Activated CD8-positive, alpha-beta memory T cell treated with anti-CD3 and anti-CD28 coated beads for 24 hours (primary cell): ENCODE results near the gene COQ4.
A peak's percentile ranks its signal among the peaks of the same experiment; 100 is the strongest.
"Not testable (repeated sequence)": the region's sequence is repeated elsewhere in the genome, so short reads cannot be mapped to it uniquely, and the experiment has no call there.

Experiments used
- DNase-seq: peaks from one replicate; pipeline ENCODE4 v3.0.0-alpha.2; 2020

COQ4 gene

DNA sequence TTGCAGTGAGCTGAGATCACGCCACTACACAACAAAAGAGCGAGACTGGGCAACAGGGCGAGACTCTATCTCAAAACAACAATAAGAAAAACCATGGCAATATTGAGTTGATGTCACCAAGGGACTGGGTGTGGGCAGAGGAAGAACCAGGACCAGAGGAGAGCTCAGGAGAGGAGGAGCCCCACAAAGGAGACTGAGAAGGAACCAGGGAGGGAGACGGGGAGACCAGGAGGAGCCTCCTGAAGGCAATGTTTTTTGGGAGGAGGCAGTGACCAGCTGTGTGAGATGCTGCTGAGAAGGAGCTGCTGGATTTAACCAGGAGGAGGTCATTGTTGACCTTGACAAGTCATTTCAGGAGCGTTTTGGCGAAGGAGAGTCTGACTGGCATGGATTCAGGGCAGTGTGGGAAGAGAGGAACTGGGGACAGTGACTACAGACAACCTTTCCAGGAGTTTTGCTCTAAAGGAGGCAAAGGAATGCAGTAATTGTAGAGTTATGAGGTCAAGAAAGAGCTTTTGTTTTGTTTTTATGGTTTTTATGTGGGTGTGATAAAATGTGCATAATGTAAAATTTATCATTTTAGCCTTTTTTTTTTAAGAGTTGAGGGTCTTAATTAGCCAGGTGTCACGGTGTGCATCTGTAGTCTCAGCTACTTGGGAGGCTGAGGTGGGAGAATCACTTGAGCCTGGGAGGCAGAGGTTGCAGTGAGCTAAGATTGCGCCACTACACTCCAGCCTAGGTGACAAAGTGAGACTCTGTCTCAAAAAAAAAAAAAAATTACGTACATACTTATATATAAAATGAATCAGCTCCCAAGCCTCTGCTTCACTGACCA, 18.3 kb upstream of the COQ4 start:
- DNase-seq = no peak

DNA sequence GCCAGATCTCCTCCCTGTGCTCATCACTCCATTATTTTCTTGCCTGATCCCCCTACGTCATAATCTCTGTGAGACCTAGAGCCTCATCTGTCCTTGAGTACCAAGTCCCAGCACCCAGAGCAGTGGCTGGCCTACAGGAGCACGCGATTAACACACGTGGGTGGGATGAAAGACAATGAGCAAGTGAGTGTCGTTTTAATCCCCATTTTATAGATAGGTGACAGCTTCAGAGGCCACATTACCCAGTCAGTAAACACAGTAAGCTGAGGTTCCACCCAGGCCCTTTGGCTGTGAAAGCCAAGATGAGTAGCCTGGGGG, 17.7 kb upstream of the COQ4 start:
- no peak for DNase-seq

DNA sequence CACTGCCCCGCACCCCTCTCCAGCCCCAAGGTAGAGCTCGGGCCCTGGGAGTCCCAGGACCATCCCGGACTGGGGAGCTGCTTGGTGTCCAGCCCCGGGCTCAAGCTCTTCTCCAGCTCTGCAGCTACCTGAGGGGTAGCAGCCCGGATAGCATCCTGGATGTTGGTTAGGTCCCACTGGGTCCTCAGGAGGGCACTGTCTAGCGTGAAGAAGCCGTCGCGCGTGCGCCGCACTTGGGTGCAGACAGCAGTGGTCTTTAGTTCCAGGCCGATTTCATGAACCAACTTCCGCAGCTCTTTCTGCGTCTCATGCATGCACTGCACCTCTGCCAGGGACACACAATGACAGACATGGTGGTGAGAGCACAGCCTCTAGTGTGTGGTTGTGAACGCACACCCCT, 13.1 kb upstream of the COQ4 start:
- no peak for DNase-seq

DNA sequence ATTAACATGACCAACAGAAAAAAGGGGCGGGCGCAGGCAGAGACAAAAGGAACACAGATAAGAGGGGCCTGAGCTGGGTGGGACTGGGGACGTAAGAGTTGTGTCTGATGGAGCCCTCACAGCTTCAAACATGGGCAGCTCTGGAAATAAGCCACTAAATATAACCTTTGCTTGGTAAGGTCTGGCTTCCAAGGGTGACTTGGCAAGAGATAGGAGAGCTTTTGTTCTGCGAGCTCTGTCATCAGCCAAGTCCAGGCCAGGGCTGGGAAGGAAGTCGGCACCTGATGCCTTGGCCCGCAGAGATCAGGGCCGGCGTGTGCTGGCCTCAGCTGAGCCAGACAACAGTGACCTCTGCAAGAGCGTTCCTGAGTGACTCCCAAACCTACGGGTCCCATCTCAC, 12.2 kb upstream of the COQ4 start:
- DNase-seq = no peak

DNA sequence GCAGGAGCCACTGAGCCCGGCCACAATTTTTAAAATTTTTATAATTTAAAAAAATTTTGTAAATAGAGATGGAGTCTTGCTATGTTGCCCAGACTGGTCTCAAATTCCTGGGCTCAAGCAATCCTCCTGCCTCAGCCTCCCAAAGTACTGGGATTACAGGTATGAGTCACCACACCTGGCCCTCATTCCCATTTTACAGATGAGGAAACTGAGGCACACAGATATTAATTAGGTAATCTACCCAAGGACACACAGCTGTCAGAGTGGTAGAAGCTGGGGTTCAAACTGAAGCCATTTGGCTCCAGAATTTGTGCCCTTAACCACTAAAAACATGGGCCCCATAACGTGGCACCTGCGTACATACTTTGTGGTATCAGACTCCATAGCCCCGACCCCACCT, 7.9 kb upstream of the COQ4 start:
- DNase-seq = no peak

DNA sequence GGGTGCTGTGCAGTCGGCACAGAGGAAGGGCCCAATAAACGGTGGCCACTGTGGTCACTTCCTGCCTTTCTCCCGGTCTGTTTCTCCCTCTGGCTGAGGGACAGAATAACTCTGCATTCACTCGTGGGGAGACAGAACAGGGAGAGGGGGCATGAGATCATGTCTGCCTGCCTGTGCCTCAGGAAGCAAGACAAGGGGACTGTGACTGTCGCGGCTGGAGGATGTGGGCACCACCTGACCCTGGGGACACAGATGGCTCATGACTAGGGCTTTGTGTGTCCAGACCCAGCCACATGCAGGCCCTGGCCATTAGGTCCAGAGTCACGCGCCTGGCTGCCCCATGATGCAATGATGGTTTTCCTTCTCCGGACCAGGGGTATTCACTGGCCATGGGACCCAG, 6.2 kb upstream of the COQ4 start:
- DNase-seq = no peak

DNA sequence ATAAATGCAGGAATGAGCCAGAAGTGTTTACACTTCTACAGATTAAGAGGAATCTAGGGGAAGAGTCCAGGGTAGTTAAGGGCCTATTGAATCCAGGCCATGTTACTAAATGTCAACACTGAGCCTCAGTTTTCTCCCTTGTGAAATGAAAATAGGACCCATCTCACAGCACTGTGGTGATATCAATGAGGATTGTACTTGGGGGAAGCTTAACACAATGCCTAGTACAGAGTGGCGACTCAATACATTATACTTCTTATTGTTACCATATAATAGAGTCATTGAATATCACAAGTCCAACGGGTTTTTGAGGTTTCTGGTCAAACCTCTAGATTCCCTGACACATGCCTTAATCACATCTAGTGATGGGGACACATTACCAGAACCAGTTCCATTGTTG, 5.0 kb upstream of the COQ4 start:
- DNase-seq = no peak

DNA sequence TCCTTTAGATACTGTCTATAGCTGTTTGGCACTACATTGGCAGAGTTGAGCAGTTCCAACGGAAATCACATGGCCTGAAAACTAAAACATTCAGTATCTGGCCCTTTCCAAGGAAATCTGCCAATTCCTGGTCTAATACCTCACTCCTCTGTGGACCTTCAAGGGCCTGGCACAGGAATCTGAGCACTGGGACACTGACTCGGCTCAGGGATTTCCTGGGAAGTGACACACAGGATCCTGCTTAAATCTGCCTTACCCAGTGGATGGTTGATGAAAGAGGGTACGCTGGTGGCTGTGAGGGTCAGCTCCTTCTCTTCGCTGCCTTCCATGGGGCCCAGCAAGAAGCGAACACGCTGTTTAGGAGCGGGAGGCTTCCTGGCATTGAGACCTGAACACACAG, 1.3 kb upstream of the COQ4 start:
- no peak for DNase-seq

DNA sequence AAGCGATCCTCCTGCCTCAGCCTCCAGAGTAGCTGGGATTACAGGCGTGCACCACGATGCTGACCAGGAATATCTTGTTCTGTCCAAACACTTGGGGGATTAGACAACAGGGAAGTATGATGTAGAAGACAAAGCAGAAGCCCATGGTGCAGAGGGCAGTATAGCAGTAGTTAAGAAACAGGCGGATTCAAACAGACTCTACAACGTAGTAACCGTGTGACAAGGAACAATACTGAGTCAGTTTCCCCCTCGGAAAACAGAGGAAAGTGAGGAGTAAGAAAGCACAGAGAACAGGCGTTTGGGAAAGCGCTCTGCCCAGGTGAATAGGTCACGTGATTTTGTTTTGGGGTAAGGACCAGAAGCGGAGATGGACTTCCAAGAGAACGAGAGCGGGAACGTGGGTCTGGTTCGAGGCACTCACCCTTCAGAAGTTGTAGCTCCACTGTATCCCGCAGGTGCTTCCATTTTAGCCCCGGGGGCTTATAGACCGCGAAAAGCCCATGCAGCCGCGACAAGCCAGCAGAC, 698 bp upstream of the COQ4 start:
- DNase-seq = no peak

DNA sequence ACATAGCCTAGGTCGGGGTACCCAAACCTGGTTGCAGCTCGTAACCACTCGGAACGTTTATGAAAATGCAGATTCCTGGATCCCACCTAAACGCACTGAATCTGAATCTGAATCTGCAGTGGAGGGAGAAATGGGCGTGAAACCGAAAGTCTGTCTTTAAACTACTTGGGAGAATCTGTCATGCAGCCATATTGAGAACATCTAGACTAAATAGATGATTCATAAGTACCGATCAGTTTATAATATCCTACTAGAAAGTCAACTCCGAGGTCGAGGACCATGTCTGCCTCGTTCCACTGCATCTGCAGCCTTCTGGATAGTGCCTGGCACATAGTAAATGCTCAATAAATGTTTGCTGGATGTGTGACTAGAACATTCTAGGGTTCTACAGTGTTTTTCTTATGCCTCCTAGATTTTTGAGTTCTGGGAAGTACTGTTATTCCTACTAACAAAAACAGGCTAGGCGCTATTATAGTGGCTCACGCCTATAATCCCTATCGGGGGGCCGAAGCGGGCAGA, 632 bp downstream of the COQ4 start:
- no peak for DNase-seq

DNA sequence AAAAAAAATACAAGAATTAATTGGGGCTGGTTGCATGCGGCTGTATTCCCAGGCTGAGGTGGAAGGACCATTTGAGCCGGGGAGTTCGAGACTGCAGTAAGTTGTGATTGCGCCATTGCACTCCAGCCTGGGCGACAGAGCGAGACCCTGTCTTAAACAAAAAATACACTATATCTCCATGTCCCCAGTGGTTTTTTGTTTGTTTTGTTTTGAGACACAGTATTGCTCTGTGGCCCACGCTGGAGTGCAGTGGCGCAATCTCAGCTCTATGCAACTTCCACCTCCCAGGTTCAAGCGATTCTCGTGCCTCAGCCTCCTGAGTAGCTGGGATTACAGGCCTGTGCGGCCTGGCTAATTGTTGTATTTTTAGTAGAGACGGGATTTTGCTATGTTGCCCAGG, 1.2 kb downstream of the COQ4 start:
- DNase-seq = no peak

DNA sequence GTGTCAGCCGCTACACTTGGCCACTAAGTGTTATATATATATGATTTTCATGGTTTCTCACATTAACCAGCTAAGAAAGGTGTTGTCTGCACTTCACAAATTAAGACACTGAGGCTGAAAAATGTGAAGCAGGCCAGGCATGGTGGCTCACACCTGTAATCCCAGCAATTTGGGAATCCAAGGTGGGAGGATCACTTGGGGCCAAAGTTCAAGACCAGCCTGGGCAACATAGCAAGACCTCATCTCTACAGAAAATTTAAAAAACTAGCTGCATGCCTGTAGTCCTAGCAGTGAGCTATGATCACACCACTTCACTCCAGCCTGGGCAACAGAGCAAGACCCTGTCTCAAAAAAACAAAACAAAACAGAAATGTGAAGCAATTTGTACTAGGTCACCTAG, 1.8 kb downstream of the COQ4 start:
- DNase-seq = no peak

DNA sequence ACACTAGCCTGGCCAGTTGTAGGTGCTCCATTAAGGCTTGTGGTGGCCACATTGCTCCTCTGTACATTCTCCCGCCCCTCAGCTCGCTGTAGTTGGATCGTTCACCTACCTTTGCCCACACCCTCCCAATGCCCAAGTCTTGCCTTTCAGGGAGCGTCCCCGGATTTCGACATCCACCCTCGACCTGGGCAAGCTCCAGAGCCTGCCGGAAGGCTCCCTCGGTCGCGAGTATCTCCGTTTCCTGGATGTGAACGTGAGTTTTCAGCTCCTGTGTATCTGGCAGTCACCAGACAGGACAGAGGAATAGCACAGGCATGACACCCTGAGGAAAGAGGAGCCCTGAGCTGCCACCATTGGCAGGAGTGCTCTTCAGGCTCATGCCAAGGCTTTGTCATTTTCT, 3.0 kb downstream of the COQ4 start:
- no peak for DNase-seq

DNA sequence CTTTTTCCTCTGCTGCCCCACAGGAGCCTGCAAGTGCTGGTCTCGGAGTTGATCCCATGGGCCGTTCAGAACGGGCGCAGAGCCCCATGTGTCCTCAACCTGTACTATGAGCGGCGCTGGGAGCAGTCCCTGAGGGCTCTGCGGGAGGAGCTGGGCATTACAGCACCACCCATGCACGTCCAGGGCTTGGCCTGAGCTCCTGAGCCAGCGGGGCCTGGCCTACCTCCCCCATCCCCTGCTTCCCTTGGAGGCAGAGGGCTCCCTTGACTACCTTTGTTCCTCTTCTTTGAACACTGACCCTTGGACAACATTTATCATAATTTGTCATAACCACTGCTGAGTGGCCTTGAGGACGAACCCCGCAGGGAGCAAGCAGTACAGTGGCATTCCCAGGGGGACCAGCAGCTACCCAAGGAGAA, 10.8 kb downstream of the COQ4 start:
- DNase-seq = no peak

DNA sequence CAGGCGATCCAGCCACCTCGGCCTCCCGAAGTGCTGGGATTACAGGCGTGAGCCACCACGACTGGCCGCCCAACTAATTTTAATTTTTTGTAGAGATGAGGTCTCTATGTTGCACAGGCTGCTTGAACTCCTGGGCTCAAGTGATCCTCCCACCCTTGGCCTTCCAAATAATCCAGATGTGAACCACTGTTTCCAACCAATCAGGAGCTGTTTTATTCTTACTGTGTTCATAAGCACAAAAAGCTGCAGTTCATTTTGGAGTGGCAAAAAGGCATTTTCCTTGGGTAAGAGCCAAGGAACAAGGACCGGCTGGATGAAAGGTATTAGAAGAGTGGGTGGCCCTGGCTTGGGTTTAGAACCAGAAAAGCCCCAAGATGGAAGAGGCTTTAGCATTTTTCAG, 12.5 kb downstream of the COQ4 start:
- DNase-seq = no peak

DNA sequence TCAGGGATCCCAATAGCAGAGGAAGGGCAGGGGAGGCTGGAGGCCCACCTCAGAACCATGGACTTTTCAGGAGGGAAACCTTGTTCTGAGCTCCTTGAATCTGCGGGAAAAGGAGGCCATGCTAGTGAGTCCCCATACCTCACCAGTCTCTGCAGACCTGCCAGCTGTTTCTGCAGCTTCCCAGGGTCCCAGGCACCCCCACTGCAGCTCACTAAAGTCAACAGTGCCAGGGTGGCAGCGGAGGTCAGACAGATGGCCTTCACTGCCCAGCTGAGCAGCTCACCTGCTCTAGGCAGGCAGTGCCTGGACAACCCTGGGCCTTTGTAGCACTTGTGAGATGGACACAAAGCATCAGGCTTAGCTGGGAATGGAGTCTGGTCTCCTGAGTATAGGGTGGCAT, 13.3 kb downstream of the COQ4 start:
- no peak for DNase-seq

DNA sequence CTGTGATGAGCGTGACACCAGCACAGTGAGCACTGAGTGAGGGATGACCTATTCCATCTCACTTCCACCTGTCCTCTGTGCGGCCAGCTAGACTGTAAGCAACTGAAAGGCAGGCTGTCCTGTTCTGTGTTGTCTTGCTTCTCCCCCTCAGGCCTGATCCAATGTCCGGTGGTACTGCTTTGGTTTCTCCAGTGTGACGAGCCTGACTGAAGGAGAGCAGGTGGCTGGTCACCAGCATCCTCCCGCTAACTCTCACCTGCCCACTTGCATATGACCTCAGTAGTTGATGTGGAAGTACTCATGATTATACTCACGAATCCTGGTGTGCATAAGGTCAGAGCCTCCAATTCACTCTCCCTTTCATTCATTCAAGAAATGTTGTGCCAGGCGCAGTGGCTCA, 15.3 kb downstream of the COQ4 start:
- DNase-seq = no peak

DNA sequence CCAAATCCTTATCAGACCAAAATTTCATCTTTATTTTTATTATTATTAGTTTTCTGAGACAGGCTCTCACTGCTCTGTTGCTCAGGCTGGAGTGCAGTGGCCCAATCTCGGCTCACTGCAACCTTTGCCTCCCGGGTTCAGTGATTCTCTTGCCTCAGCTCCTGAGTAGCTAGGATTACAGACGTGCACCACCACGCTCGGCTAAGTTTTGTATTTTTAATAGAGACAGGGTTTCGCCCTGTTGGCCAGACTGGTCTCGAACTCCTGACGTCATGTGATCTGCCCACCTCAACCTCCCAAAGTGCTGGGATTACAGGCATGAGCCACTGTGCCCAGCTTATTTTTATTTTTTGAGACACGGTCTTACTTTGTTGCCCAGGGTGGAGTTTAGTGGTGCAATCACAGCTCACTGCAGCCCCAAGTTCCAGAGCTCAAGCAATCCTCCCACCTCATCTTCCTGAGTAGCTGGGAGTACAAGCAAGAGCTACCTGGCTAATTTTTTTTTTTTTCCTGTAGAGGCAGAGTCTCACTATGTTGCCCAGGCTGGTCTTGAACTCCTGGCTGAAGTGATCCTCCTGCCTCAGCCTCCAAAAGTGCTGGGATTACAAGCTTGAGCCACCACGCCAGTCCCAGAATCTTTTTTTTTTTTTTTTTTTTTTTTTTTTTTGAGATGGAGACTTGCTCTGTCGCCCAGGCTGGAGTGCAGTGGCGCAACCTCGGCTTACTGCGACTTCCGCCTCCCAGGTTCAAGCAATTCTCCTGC, 16.4 kb downstream of the COQ4 start:
- not testable (repeated sequence) for DNase-seq

DNA sequence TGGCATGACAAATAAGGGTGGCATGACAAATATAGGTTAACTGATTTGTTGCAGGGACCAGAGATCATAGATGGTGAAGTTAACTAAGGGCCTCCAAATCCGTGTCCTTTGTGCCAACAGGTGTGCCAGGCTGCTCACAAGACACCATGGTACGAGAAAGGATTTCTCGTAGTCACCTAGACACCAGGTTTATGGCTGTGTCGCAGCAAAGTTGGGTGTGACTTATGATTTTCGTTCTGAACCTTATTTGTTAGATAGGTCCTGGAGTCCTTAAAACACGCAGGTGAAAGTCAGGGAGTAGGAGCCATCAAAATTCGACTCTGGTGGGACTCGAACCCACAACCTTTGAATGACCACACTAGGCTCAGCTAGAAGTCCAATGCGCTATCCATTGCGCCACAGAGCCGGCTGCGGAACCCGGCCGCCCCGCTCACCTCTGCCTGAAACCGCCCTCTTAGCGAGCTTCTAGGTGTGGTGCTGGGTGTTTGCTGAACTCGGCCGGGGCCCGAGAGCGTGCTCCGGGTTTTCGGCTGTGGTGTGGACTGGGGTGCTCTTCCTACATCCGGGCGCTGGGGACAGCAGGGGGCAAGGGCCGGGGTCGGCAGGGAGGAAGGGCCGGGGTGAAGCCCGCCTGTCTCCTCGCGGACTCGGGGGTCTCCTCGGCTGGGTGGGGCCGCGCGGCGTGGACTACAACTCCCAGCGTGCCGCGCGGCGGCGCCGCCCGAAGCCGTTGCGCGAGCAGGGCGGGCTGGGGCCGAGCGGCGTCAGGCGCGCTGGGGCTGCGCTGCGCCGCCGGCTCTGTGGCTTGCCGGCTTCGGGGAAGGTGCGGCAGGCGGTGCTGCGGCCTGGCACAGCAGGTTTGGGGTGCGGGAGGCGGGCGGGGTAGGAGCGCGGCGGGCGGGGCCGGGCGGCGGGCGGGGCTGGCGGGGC, 17.4 kb downstream of the COQ4 start, which contains the start of gene SLC27A4:
Gene SLC27A4, plus strand, starts transcription at position 767 of the 930 bp plus-strand sequence. CDS start 2,606 bp downstream, outside the sequence.
- DNase-seq = peak; percentile 89

DNA sequence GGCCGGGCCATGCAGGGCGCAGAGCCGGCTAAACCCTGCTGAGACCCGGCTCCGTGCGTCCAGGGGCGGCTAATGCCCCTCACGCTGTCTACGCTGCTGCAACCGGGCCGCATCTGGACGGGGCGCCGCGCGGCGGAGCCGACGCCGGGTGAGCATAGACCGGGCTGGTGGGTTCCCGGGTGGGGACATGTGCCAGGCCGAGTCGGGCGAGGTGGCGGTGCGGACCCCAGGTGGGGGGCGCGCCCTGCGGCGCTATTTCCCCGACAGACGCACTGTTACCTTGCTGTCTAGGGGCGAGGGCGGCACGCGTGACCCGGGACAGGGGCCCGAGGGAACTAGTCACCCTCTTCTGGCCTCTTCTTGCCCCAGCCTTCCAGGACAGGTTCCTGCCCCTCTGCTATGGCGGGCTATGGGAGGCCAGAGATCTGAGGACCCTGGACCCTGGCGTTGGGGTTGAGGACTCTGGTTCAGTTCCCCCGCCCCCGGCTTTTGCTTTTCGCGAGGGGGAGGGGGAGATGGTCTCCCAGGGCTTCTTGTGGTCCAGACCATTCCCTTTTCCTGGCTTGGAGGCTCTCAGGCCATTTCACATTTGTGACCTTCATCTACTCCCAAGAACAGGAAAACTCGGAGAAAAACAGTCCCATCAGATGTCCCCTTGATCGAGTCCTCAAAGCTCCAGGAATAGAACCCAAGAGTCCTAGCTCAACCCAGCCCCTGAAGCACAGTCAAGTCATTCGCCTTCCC, 18.2 kb downstream of the COQ4 start:
- DNase-seq = no peak

DNA sequence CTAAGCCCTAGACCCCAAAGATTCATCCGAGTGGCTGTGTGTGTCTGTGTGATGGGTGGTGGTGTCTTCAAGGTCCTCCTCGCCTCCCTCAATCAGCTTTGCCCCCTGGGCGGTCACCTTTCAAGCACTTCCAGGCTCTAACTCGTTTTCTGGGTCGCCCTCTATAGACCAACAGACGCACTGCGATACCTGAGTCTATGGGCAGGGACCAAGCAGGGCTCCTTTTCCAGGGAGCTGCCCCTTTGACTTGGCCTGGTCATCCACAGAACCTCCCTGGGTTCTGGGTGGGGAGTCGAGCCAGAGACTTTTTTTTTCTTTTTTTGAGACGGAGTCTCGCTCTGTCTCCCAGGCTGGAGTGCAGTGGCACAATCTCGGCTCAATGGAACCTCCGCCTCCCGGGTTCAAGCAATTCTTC, 18.8 kb downstream of the COQ4 start:
- DNase-seq = peak; percentile 83
